ENCODE data around the gene FLVCR1.

FLVCR1 gene

DNA sequence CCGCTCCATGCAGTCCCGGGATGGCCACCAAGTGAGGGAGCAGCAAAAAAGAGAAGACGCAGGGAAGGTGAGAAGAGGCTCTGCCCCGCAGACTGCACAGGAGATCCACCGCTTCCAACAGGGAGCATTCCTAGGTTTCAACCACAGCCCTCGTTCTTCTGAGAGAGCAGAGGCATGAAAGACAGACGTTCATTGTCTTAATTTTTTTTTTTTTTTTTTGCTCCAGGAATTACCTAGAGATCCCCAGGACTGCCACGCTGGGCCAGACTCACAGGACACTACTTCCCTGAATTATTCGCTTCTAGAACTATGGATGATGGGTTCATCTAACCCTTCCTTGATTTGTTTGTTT is 59.0 kb downstream of the FLVCR1 start:
- DNase-seq (ENCODE audit: low read depth) = no peak
- TF ChIP-seq CTCF (IDR thresholded peaks at IDR 0.05; ENCODE audit: low read length, missing control alignments) = no peak
- H3K4me3 ChIP-seq (replicated peaks; ENCODE audit: low read depth, low read length) = no peak overlapping the region

DNA sequence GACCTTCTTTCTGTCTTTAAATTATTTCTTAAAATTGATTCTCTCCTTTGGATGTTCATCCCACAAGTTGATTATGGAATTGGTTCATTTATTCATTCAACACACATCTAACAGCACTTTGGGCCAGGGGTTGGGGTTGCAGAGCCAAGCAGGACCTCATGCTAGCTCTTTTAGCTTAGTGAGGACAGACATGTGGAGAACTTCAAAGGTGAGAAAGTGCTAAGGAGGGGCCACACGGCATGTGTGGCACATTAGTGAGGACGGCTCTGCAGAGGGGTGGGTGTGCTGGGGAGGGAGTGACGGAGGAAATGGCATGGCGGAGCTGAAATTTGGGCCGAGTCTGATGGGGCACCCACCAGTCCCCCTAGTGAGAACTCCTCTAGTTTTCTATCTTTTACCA is 59.8 kb downstream of the FLVCR1 start:
- no peak for DNase-seq (ENCODE audit: low read depth)
- no peak overlapping the region for H3K4me3 ChIP-seq (replicated peaks; ENCODE audit: low read depth, low read length)
- no peak for TF ChIP-seq CTCF (IDR thresholded peaks at IDR 0.05; ENCODE audit: low read length, missing control alignments)

GRCh38 chr1:212918824-212919223 is 60.7 kb downstream of the FLVCR1 start:
- H3K4me3 ChIP-seq (replicated peaks; ENCODE audit: low read depth, low read length) = no peak overlapping the region
- no peak for TF ChIP-seq CTCF (IDR thresholded peaks at IDR 0.05; ENCODE audit: low read length, missing control alignments)
- no peak for DNase-seq (ENCODE audit: low read depth)

DNA sequence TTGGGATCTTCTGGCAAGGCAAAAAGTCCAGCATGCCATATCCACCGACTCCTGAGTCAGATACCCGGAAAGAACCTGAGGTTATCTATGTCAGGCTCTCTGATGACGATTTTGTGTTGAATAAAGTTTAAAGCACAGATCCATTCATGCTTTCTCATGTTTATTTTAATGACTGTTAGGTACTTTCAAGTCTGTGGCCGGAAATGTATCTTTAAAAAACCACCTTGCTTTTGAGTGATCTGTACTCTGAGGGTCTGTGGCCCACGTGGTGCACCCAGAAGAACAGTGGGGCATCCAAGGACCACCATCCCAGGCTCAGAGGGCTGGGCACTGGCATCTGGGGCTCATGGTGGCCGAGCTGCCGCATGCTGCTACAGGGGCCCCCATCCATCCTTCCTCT is 62.2 kb downstream of the FLVCR1 start:
- DNase-seq (ENCODE audit: low read depth) = no peak
- TF ChIP-seq CTCF (IDR thresholded peaks at IDR 0.05; ENCODE audit: low read length, missing control alignments) = no peak
- H3K4me3 ChIP-seq (replicated peaks; ENCODE audit: low read depth, low read length) = no peak overlapping the region

DNA sequence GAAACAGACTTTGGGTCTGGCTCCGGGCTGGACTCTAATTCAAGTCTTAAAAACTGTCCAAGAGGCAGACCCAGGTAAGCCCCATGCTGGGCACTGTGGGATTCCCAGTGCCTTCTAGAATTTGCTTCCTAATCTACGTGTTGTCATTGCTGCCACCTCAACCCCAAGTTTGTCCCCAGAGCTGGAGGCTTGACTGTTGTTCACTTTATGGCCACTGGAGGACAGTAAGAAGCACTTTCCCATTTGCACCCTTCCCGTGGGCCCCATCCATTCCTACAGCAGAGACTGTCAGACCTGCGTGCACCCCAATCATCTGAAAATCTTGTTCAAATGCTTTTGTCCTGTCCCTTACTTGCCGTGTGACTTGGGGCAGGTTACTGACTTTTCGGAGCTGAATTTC is 62.8 kb downstream of the FLVCR1 start:
- peak; percentile 37 for TF ChIP-seq CTCF (IDR thresholded peaks at IDR 0.05; ENCODE audit: low read length, missing control alignments)
- DNase-seq (ENCODE audit: low read depth) = no peak
- no peak overlapping the region for H3K4me3 ChIP-seq (replicated peaks; ENCODE audit: low read depth, low read length)

DNA sequence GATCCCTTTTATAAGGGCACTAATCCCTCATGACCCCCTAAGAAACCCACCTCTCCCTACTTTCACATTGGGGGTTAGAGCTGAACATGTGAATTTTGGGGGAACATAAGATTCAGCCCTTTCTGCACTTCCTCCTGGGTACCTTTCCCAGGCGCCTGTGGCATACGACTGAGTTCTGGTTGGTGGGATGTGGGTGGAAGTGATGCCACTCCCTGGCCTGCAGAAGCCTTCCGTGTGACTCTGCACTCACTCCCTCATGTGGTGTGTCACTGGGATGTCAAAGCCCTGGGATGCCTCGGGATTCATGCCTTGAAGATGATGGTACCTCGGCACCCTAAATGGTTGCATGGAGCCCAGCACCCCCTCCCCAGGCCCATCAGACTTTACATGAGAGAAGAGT is 63.9 kb downstream of the FLVCR1 start:
- no peak for TF ChIP-seq CTCF (IDR thresholded peaks at IDR 0.05; ENCODE audit: low read length, missing control alignments)
- no peak overlapping the region for H3K4me3 ChIP-seq (replicated peaks; ENCODE audit: low read depth, low read length)
- DNase-seq (ENCODE audit: low read depth) = no peak

DNA sequence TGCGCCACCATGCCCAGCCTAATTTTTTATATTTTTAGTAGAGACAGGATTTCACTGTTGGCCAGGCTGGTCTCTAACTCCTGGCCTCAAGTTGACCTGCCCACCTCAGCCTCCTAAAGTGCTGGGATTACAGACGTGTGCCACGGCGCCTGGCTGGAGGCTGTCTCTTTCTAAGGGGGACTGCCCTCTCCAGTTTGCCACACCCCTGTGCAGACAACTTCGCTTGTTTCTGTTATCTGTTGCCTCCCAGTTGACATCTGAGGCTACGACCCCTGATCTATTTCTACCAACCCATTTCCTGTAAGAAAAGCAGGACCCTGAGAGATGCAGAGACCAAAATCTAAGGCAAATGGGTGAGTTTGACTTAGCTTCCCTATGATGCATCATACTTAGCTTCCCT is 68.3 kb downstream of the FLVCR1 start:
- TF ChIP-seq CTCF (IDR thresholded peaks at IDR 0.05; ENCODE audit: low read length, missing control alignments) = no peak
- DNase-seq (ENCODE audit: low read depth) = no peak
- no peak overlapping the region for H3K4me3 ChIP-seq (replicated peaks; ENCODE audit: low read depth, low read length)
